H1 (cell line): ENCODE measurements around the gene MIB1. TPM values are rescaled to one million over a fixed set of nuclear protein-coding genes. Genes with fewer than 3 reads are reported as not detected.

Experiments used
- CTCF ChIA-PET: fragments of 300-600 bp; sonication (Branson Sonifier 250); formaldehyde crosslinking; loops from one replicate; lab custom pipeline; 2021; ENCODE audit not compliant: partially characterized antibody; lab: Charles Lee
- POLR2A ChIA-PET: fragments of 300-600 bp; sonication (Branson Sonifier 250); formaldehyde crosslinking; loops from one replicate; lab custom pipeline; 2021; ENCODE audit warnings: inconsistent platforms; ENCODE audit not compliant: partially characterized antibody; lab: Charles Lee
- DNase-seq, 2 experiments: peaks; one replicate each; pipeline versions ENCODE4 v3.0.0 to v3.0.0-alpha.2; 2010 to 2022; ENCODE audit warnings: low spot score in 2 of 2, low read depth in 1 of 2, mixed read lengths in 1 of 2
- FAIRE-seq: peaks from 2 replicates; lab custom pipeline; 2011; peaks lifted over from hg19 to GRCh38; lab: Jason Lieb, UNC
- H2AFZ ChIP-seq: 2 replicates; pipeline ENCODE4 v1.8.1; 2012; ENCODE audit warnings: low read length, inconsistent platforms
- H2AK5ac ChIP-seq: 2 replicates; pipeline ENCODE4 v1.6.1; 2013; ENCODE audit warnings: low read depth, low read length
- H2BK120ac ChIP-seq: replicated peaks from 2 replicates; pipeline ENCODE3; 2013; ENCODE audit warnings: low read depth, low read length, inconsistent platforms
- H2BK12ac ChIP-seq: 2 replicates; pipeline ENCODE4 v1.6.1; 2013; ENCODE audit warnings: low read depth, low read length
- H2BK15ac ChIP-seq: 2 replicates; pipeline ENCODE4 v1.6.1; 2013; ENCODE audit warnings: low read length
- H2BK20ac ChIP-seq: 2 replicates; pipeline ENCODE4 v1.6.1; 2013; ENCODE audit warnings: low read length
- H2BK5ac ChIP-seq: 2 replicates; pipeline ENCODE4 v1.6.1; 2013; ENCODE audit warnings: low read depth, low read length
- H3K14ac ChIP-seq: 2 replicates; pipeline ENCODE4 v1.6.1; 2013; ENCODE audit warnings: inconsistent platforms; ENCODE audit not compliant: insufficient read length
- H3K18ac ChIP-seq: 2 replicates; pipeline ENCODE4 v1.6.1; 2013; ENCODE audit warnings: low read length; ENCODE audit errors: extremely low read depth
- H3K23ac ChIP-seq: 2 replicates; pipeline ENCODE4 v1.6.1; 2013; ENCODE audit warnings: inconsistent platforms; ENCODE audit not compliant: insufficient read length
- H3K23me2 ChIP-seq: 2 replicates; pipeline ENCODE4 v1.6.1; 2013; ENCODE audit warnings: low read depth, low read length
- H3K27ac ChIP-seq: 2 replicates; pipeline ENCODE4 v1.6.1; 2011; ENCODE audit warnings: low read depth, low read length, inconsistent platforms
- H3K27me3 ChIP-seq, 4 experiments: replicated peaks in 1 of 4; 1 replicate in 1 of 4; 2 replicates in 3 of 4; pipeline versions ENCODE4 v1.6.1 to v1.8.1; 2011 to 2013; ENCODE audit warnings: low read length in 3 of 4, mild to moderate bottlenecking in 3 of 4, inconsistent platforms in 2 of 4, mixed read lengths in 2 of 4, moderate library complexity in 1 of 4; ENCODE audit not compliant: control insufficient read depth in 3 of 4, insufficient read depth in 3 of 4; ENCODE audit errors: extremely low read depth in 1 of 4
- H3K36me3 ChIP-seq, 4 experiments: 2 replicates each; pipeline versions ENCODE4 v1.6.1 to v1.8.1; 2011 to 2013; ENCODE audit warnings: mild to moderate bottlenecking in 4 of 4, low read length in 3 of 4, moderate library complexity in 2 of 4, control low read depth in 1 of 4, inconsistent platforms in 1 of 4; ENCODE audit not compliant: insufficient read depth in 4 of 4, control insufficient read depth in 2 of 4
- H3K4ac ChIP-seq: replicated peaks from 2 replicates; pipeline ENCODE3; 2013; ENCODE audit warnings: low read length, low read depth, mixed read lengths, inconsistent platforms; ENCODE audit not compliant: insufficient read length
- H3K4me1 ChIP-seq, 4 experiments: replicated peaks in 1 of 4; 1 replicate in 1 of 4; 2 replicates in 3 of 4; pipeline versions ENCODE4 v1.6.1 to v1.8.1; 2011 to 2013; ENCODE audit warnings: low read length in 3 of 4, inconsistent platforms in 2 of 4, mixed read lengths in 1 of 4; ENCODE audit not compliant: insufficient read depth in 4 of 4, control insufficient read depth in 3 of 4
- H3K4me2 ChIP-seq, 2 experiments: 2 replicates each; pipeline versions ENCODE4 v1.6.1 to v1.8.1; 2011 to 2013; ENCODE audit warnings: low read depth in 2 of 2, low read length in 2 of 2, control low read depth in 1 of 2, inconsistent platforms in 1 of 2, mild to moderate bottlenecking in 1 of 2; ENCODE audit not compliant: insufficient read depth in 1 of 2
- H3K4me3 ChIP-seq, 4 experiments: fragments of 200-600, 300-600 bp in 1 of 4; sonication (generic), shearing (Covaris generic), sonication (Bioruptor Twin) in 1 of 4; 2 replicates each; pipeline versions ENCODE4 v1.5.1 to v1.8.1; 2011 to 2016; ENCODE audit warnings: low read length in 4 of 4, low read depth in 3 of 4, control low read depth in 2 of 4, inconsistent platforms in 2 of 4, mild to moderate bottlenecking in 2 of 4, mixed read lengths in 1 of 4, moderate library complexity in 1 of 4; ENCODE audit not compliant: insufficient read depth in 2 of 4; ENCODE audit errors: extremely low read depth in 1 of 4
- H3K56ac ChIP-seq: replicated peaks from 2 replicates; pipeline ENCODE3; 2013; ENCODE audit warnings: low read depth, mild to moderate bottlenecking, mixed read lengths, low read length, inconsistent platforms; ENCODE audit not compliant: insufficient read length
- H3K79me1 ChIP-seq: 2 replicates; pipeline ENCODE4 v1.6.1; 2013; ENCODE audit warnings: low read depth, low read length, control low read depth
- H3K79me2 ChIP-seq, 2 experiments: 2 replicates each; pipeline versions ENCODE4 v1.6.1 to v1.8.1; 2012 to 2013; ENCODE audit warnings: low read length in 2 of 2, mild to moderate bottlenecking in 2 of 2, inconsistent platforms in 1 of 2; ENCODE audit not compliant: insufficient read depth in 2 of 2, control insufficient read depth in 1 of 2
- H3K9ac ChIP-seq, 4 experiments: replicated peaks in 1 of 4; 1 replicate in 1 of 4; 2 replicates in 3 of 4; pipeline versions ENCODE4 v1.6.1 to v1.8.1; 2011 to 2013; ENCODE audit warnings: low read depth in 3 of 4, low read length in 3 of 4, control low read depth in 2 of 4, mild to moderate bottlenecking in 2 of 4, moderate library complexity in 2 of 4, inconsistent platforms in 1 of 4; ENCODE audit errors: extremely low read depth in 1 of 4
- H3K9me3 ChIP-seq, 2 experiments: 2 replicates each; pipeline versions ENCODE4 v1.6.1 to v1.8.1; 2012 to 2013; ENCODE audit warnings: mild to moderate bottlenecking in 2 of 2, moderate library complexity in 2 of 2, control low read depth in 1 of 2, inconsistent platforms in 1 of 2, low read depth in 1 of 2, low read length in 1 of 2, mixed read lengths in 1 of 2; ENCODE audit not compliant: insufficient read depth in 2 of 2
- H4K20me1 ChIP-seq, 2 experiments: replicated peaks in 1 of 2; 2 replicates each; pipeline versions ENCODE3 to v1.8.1; 2011 to 2013; ENCODE audit warnings: inconsistent platforms in 2 of 2, low read length in 2 of 2, mild to moderate bottlenecking in 1 of 2; ENCODE audit not compliant: insufficient read depth in 2 of 2, control insufficient read depth in 1 of 2
- H4K5ac ChIP-seq: 2 replicates; pipeline ENCODE4 v1.6.1; 2013; ENCODE audit warnings: low read length, low read depth, mixed read lengths, inconsistent platforms; ENCODE audit not compliant: insufficient read length
- H4K8ac ChIP-seq: 2 replicates; pipeline ENCODE4 v1.8.0; 2013; ENCODE audit warnings: mild to moderate bottlenecking, moderate library complexity, low read length, inconsistent platforms; ENCODE audit not compliant: insufficient read depth; ENCODE audit errors: extremely low read depth
- H4K91ac ChIP-seq: replicated peaks from 2 replicates; pipeline ENCODE3; 2013; ENCODE audit warnings: low read length, mixed read lengths, inconsistent platforms; ENCODE audit not compliant: insufficient read length
- BACH1 ChIP-seq: IDR thresholded peaks from 2 replicates; pipeline ENCODE4 v1.6.1; 2012; ENCODE audit warnings: low read length, improper control_type of control experiment
- CREB1 ChIP-seq: IDR thresholded peaks from 2 replicates; pipeline ENCODE4 v1.6.1; 2012; ENCODE audit warnings: inconsistent platforms
- CTCF ChIP-seq, 3 experiments: IDR thresholded peaks; 1 replicate in 2 of 3; 2 replicates in 1 of 3; pipeline versions ENCODE4 v1.5.1 to v1.6.1; 2011; ENCODE audit warnings: low read length in 3 of 3, mild to moderate bottlenecking in 3 of 3, inconsistent platforms in 2 of 3, low read depth in 1 of 3, moderate library complexity in 1 of 3; ENCODE audit not compliant: insufficient read depth in 1 of 3; ENCODE audit errors: control extremely low read depth in 1 of 3
- EP300 ChIP-seq, 2 experiments: IDR thresholded peaks; 1 replicate in 1 of 2; 2 replicates in 1 of 2; pipeline ENCODE4 v1.6.1; 2011 to 2012; ENCODE audit warnings: low read depth in 2 of 2, low read length in 2 of 2, mild to moderate bottlenecking in 2 of 2, borderline replicate concordance in 1 of 2, inconsistent platforms in 1 of 2, moderate library complexity in 1 of 2
- HDAC2 ChIP-seq, 2 experiments: fragments of 300-600 bp in 1 of 2; sonication (generic) in 1 of 2; IDR thresholded peaks; 2 replicates each; pipeline ENCODE4 v1.6.1; 2011 to 2012; ENCODE audit warnings: low read depth in 2 of 2, low read length in 2 of 2, mild to moderate bottlenecking in 2 of 2, moderate library complexity in 2 of 2, borderline replicate concordance in 1 of 2, inconsistent platforms in 1 of 2
- HDAC6 ChIP-seq: IDR thresholded peaks from one replicate; pipeline ENCODE4 v1.7.1; 2012; ENCODE audit warnings: low read depth, mild to moderate bottlenecking, inconsistent platforms, low read length, moderate library complexity
- KDM1A ChIP-seq: fragments of 200-600, 300-600 bp; sonication (generic); IDR thresholded peaks from 2 replicates; pipeline ENCODE4 v1.7.1; 2016; ENCODE audit warnings: mild to moderate bottlenecking, low read length, borderline replicate concordance
- KDM5A ChIP-seq: fragments of 200-600 bp; IDR thresholded peaks from 2 replicates; pipeline ENCODE4 v1.7.1; 2012; ENCODE audit warnings: mild to moderate bottlenecking, low read length, inconsistent platforms, mixed read lengths
- NRF1 ChIP-seq: IDR thresholded peaks from 2 replicates; pipeline ENCODE4 v1.6.1; 2011; ENCODE audit warnings: mild to moderate bottlenecking, low read depth, low read length, improper control_type of control experiment
- RBBP5 ChIP-seq: IDR thresholded peaks from 2 replicates; pipeline ENCODE4 v1.7.1; 2012; ENCODE audit warnings: low read depth, mild to moderate bottlenecking, inconsistent platforms, low read length, moderate library complexity, borderline replicate concordance
- SIX5 ChIP-seq: IDR thresholded peaks from 2 replicates; pipeline ENCODE4 v1.6.1; 2011; ENCODE audit warnings: mild to moderate bottlenecking, low read depth, low read length
- SP2 ChIP-seq: IDR thresholded peaks from 2 replicates; pipeline ENCODE4 v1.6.1; 2012; ENCODE audit warnings: mild to moderate bottlenecking, low read length, inconsistent platforms
- WGBS, 2 experiments: shearing (Covaris generic) in 1 of 2; methylation state at CpG; one replicate each; pipeline versions ENCODE4 v1.1.6 to v1.1.7; 2013 to 2015; ENCODE audit warnings: low lambda C conversion rate in 2 of 2, mixed read lengths in 2 of 2, inconsistent platforms in 1 of 2, low coverage in 1 of 2, missing lambda C conversion rate in 1 of 2; ENCODE audit not compliant: insufficient replicate concordance in 2 of 2, insufficient coverage in 1 of 2, insufficient read length in 1 of 2; ENCODE audit errors: extremely low coverage in 1 of 2, missing lambda C conversion rate in 1 of 2; 5-methylcytosine and 5-hydroxymethylcytosine counted together
- polyA plus RNA-seq, 7 experiments: library from polyadenylated mRNA; depleted of rRNA in 3 of 7; stranded (reverse) in 5 of 7; unstranded in 2 of 7; fragments of >200 nt in 5 of 7; fragments of 200-250 nt in 2 of 7; gene quantifications; 1 replicate in 5 of 7; 2 replicates in 1 of 7; 4 replicates in 1 of 7; pipeline versions ENCODE4 v1.2.1 to v1.2.3, GENCODE V29; 2011 to 2013; ENCODE audit warnings: missing spikeins in 2 of 7, mixed read lengths in 2 of 7
- total RNA-seq: library from RNA; stranded (reverse); fragmentation: NEBNext Ultra II Directional; extraction: Animal tissue kit (Norgen Biotek cat#: 25700); gene quantifications from 2 replicates; pipeline ENCODE4 v1.2.1, GENCODE V29; 2021

The MIB1 gene
- total and polyA plus RNA-seq, 2 of the 8 experiments (the other 6 are each of a cell fraction or from before 2014, with no cell fraction given): 8.2 to 60.3 TPM

DNA sequence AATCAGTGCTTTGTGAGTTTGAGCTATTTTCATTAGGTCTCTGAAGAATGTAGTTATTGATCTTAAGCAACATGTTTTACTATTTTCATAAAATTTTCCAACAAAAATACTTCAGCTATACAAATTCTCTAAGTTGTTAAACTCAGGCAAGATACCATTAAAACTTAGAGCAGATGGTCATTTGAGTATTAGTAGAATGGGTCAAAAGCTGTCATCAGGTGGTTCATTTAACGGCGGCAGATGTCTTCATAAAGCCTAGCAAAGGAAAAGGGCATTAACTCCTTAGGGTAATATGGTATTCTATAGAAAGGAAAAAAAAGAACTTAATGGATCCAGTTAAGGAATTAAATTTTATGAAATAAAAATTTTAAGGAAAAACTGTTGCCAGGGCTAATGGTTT is 19.2 kb downstream of the MIB1 start:
- Histone ChIP-seq H3K14ac (no peak overlapping the region), H3K9me3 (no peaks in the 10 kb centered on the region), H3K56ac (no peak overlapping the region), H3K23ac (no peak overlapping the region), H3K4me2 (no peak overlapping the region), H3K79me2 (peaks cover 3 to 95% of the 10 kb centered on the region in 2 experiments), H3K18ac (no peak overlapping the region), H4K91ac (no peak overlapping the region), H3K23me2 (no peaks in the 10 kb centered on the region), H2BK5ac (no peak overlapping the region), H2BK120ac (no peak overlapping the region), H3K27ac (no peak overlapping the region), H3K9ac (no peak overlapping the region), H2BK20ac (no peak overlapping the region), H4K8ac (no peak overlapping the region), H2AFZ (no peak overlapping the region), H3K27me3 (no peaks in the 10 kb centered on the region), H3K36me3 (no peaks in the 10 kb centered on the region), H3K4me1 (peaks cover 0 to 5% (median 4%) of the 10 kb centered on the region in 4 experiments; a peak in 2 of 7 replicates), H2BK15ac (no peak overlapping the region), H3K4ac (no peak overlapping the region), H2BK12ac (no peak overlapping the region), H4K20me1 (peaks cover 4 to 12% of the 10 kb centered on the region in 2 experiments), H4K5ac (no peak overlapping the region), H3K4me3 (no peak overlapping the region), H3K79me1 (peaks cover 5% of the 10 kb centered on the region; the same call in 1 of the 2 replicates), H2AK5ac (no peak overlapping the region)
- DNase-seq: no peak
- POLR2A ChIA-PET: no interaction called here
- CTCF ChIA-PET: interaction anchor here (0.6 to 1.2 kb wide), 4 partner anchors 7 to 193 kb away, joined by 3 to 4 read pairs (median 3); no protein-coding TSS in a partner anchor
- FAIRE-seq: no peak
- WGBS, 2 experiments: 82% methylated on average over 2 of the region's 2 CpGs; no CpG with 5 or more reads in 1 of the 2 experiments
- no peak for TF ChIP-seq HDAC6
- TF ChIP-seq EP300 (IDR thresholded peaks at IDR 0.05; ENCODE audit: borderline replicate concordance in 1 of 2, low read depth in 2 of 2, low read length in 2 of 2): no peak
- no peak for TF ChIP-seq KDM1A
- TF ChIP-seq HDAC2 (IDR thresholded peaks at IDR 0.05; ENCODE audit: borderline replicate concordance in 1 of 2, low read depth in 2 of 2, low read length in 2 of 2): no peak
- TF ChIP-seq CREB1: no peak
- TF ChIP-seq RBBP5: no peak
- no peak for TF ChIP-seq CTCF (IDR thresholded peaks at IDR 0.05; ENCODE audit: control extremely low read depth in 1 of 3, insufficient read depth in 1 of 3, low read depth in 1 of 3, low read length in 3 of 3)
- no peak for TF ChIP-seq BACH1
- TF ChIP-seq KDM5A: no peak
- no peak for TF ChIP-seq SP2
- TF ChIP-seq NRF1: no peak
- no peak for TF ChIP-seq SIX5
